ENCODE data around the gene FBXL20.
"Not testable (repeated sequence)": the region's sequence is repeated elsewhere in the genome, so short reads cannot be mapped to it uniquely, and the experiment has no call there.

The FBXL20 gene

GRCh38 chr17:39357986-39358385, 43.4 kb downstream of the FBXL20 start:
- no peak for TF ChIP-seq CTCF (conservative IDR thresholded peaks at IDR 0.05)
- H3K27ac ChIP-seq = no peak overlapping the region

GRCh38 chr17:39357488-39357887, 43.9 kb downstream of the FBXL20 start:
- no peak for TF ChIP-seq CTCF (conservative IDR thresholded peaks at IDR 0.05)
- H3K27ac ChIP-seq = no peak overlapping the region

- no peak for TF ChIP-seq CTCF (conservative IDR thresholded peaks at IDR 0.05)
- H3K27ac ChIP-seq = no peak overlapping the region
Observed at GRCh38 chr17:39352986-39353385, 48.4 kb downstream of the FBXL20 start.

GRCh38 chr17:39352511-39352910, 48.9 kb downstream of the FBXL20 start:
- H3K27ac ChIP-seq = no peak overlapping the region

GRCh38 chr17:39351508-39351907, 49.9 kb downstream of the FBXL20 start:
- no peak overlapping the region for H3K27ac ChIP-seq
- no peak for TF ChIP-seq CTCF (conservative IDR thresholded peaks at IDR 0.05)

More at GRCh38 chr17:39352511-39352910, 48.9 kb downstream of the FBXL20 start:
- TF ChIP-seq CTCF (conservative IDR thresholded peaks at IDR 0.05) = no peak

GRCh38 chr17:39349246-39349645, 52.2 kb downstream of the FBXL20 start:
- no peak overlapping the region for H3K27ac ChIP-seq
- no peak for TF ChIP-seq CTCF (conservative IDR thresholded peaks at IDR 0.05)

GRCh38 chr17:39346863-39347262, 54.6 kb downstream of the FBXL20 start:
- not testable (repeated sequence) for H3K27ac ChIP-seq

- H3K27ac ChIP-seq = no peak overlapping the region
- no peak for TF ChIP-seq CTCF (conservative IDR thresholded peaks at IDR 0.05)
Observed at GRCh38 chr17:39341541-39341940, 59.9 kb downstream of the FBXL20 start.
